Ascending aorta (tissue), 2 donors: Measurements from ENCODE around the gene BMX. TPM values are rescaled to one million over a fixed set of nuclear protein-coding genes. Genes with fewer than 3 reads are reported as not detected.

Source experiments
- DNase-seq, 2 donors: peaks; one replicate each; pipeline ENCODE4 v3.0.0-alpha.2; 2019; ENCODE audit warnings: low spot score in 2 of 2
- H3K27ac ChIP-seq, 2 donors: fragments of 200-600 bp; sonication (generic); one replicate each; pipeline ENCODE4 v1.5.1; 2016 to 2017; ENCODE audit warnings: mild to moderate bottlenecking in 1 of 2
- H3K27me3 ChIP-seq: fragments of 200-600 bp; sonication (generic); one replicate; pipeline ENCODE4 v1.5.1; 2017
- H3K36me3 ChIP-seq, 2 donors: fragments of 200-600 bp; sonication (generic); one replicate each; pipeline ENCODE4 v1.5.1; 2016
- H3K4me1 ChIP-seq, 2 donors: fragments of 200-600 bp; sonication (generic); one replicate each; pipeline ENCODE4 v1.5.1; 2016 to 2017; ENCODE audit warnings: mild to moderate bottlenecking in 1 of 2
- H3K4me3 ChIP-seq, 2 donors: fragments of 200-600 bp; sonication (generic); one replicate each; pipeline ENCODE4 v1.5.1; 2016 to 2017; ENCODE audit warnings: mild to moderate bottlenecking in 1 of 2
- H3K9me3 ChIP-seq, 2 donors: fragments of 200-600 bp; sonication (generic); one replicate each; pipeline ENCODE4 v1.5.1; 2016
- CTCF ChIP-seq, 3 experiments: fragments of 200-600 bp in 2 of 3; fragments of 450-650 bp in 1 of 3; sonication (generic) in 2 of 3; IDR thresholded peaks; one replicate each; pipeline ENCODE4 v1.5.1; 2016 to 2019; ENCODE audit warnings: antibody characterized with exemption in 3 of 3, mild to moderate bottlenecking in 1 of 3, moderate library complexity in 1 of 3
- intact Hi-C: fragments of 100-400 bp; cut with DNase I; formaldehyde crosslinking; loops from one replicate; pipeline ENCODE4 v1.15.1; 2023
- total RNA-seq: library from RNA; depleted of rRNA; stranded (reverse); fragments of >200 nt; gene quantifications from one replicate; pipeline ENCODE4 v1.1.0, GENCODE V29; 2016

BMX gene
- total RNA-seq, 1 donor from 2014 or later = 1.3 TPM

- H3K36me3 ChIP-seq = no peaks in the 10 kb centered on the region
- no peak for TF ChIP-seq CTCF (IDR thresholded peaks at IDR 0.05)
- H3K9me3 ChIP-seq = no peaks in the 10 kb centered on the region
- DNase-seq = no peak
- intact Hi-C loops = no loop called here
- no peak overlapping the region for H3K4me3 ChIP-seq
- no peaks in the 10 kb centered on the region for H3K27me3 ChIP-seq
- H3K4me1 ChIP-seq = no peaks in the 10 kb centered on the region
- no peak overlapping the region for H3K27ac ChIP-seq
Observed at GRCh38 chrX:15496824-15497223, 3.8 kb upstream of the BMX start.

- DNase-seq = peak in 1 of 2 donors; percentile 69
- Histone ChIP-seq H3K9me3 (no peaks in the 10 kb centered on the region), H3K27ac (no peak overlapping the region), H3K4me1 (no peaks in the 10 kb centered on the region), H3K36me3 (no peaks in the 10 kb centered on the region), H3K4me3 (no peak overlapping the region), H3K27me3 (no peaks in the 10 kb centered on the region)
- intact Hi-C loops = no loop called here
- peak in 2 of 3 experiments; percentile 35 to 44 for TF ChIP-seq CTCF (IDR thresholded peaks at IDR 0.05)
Observed at GRCh38 chrX:15497865-15498264, 2.7 kb upstream of the BMX start.

- no peak for DNase-seq
- intact Hi-C loops = no loop called here
- TF ChIP-seq CTCF (IDR thresholded peaks at IDR 0.05) = no peak
Observed at GRCh38 chrX:15498741-15499140, 1.9 kb upstream of the BMX start.

GRCh38 chrX:15499976-15500375 lies 631 bp upstream of the BMX start:
- intact Hi-C loops = no loop called here
- no peaks in the 10 kb centered on the region for H3K9me3 ChIP-seq
- no peak overlapping the region for H3K27ac ChIP-seq
- no peaks in the 10 kb centered on the region for H3K36me3 ChIP-seq
- H3K4me1 ChIP-seq = no peaks in the 10 kb centered on the region
- no peak for DNase-seq
- H3K27me3 ChIP-seq = no peaks in the 10 kb centered on the region
- H3K4me3 ChIP-seq = no peak overlapping the region
- TF ChIP-seq CTCF (IDR thresholded peaks at IDR 0.05) = no peak

More at GRCh38 chrX:15498741-15499140, 1.9 kb upstream of the BMX start:
- Histone ChIP-seq H3K27ac (no peak overlapping the region), H3K27me3 (no peaks in the 10 kb centered on the region), H3K36me3 (no peaks in the 10 kb centered on the region), H3K4me1 (no peaks in the 10 kb centered on the region), H3K4me3 (no peak overlapping the region), H3K9me3 (no peaks in the 10 kb centered on the region)

- DNase-seq = no peak
- H3K4me1 ChIP-seq = no peaks in the 10 kb centered on the region
- H3K27ac ChIP-seq = no peak overlapping the region
- H3K4me3 ChIP-seq = no peak overlapping the region
- no peaks in the 10 kb centered on the region for H3K36me3 ChIP-seq
- TF ChIP-seq CTCF (IDR thresholded peaks at IDR 0.05) = no peak
- H3K9me3 ChIP-seq = no peaks in the 10 kb centered on the region
- no peaks in the 10 kb centered on the region for H3K27me3 ChIP-seq
- intact Hi-C loops = no loop called here
Observed at GRCh38 chrX:15501506-15501905, 899 bp downstream of the BMX start.

- TF ChIP-seq CTCF (IDR thresholded peaks at IDR 0.05) = no peak
- Histone ChIP-seq H3K27me3 (no peaks in the 10 kb centered on the region), H3K4me3 (no peak overlapping the region), H3K9me3 (no peaks in the 10 kb centered on the region), H3K4me1 (no peaks in the 10 kb centered on the region), H3K27ac (no peak overlapping the region), H3K36me3 (no peaks in the 10 kb centered on the region)
- intact Hi-C loops = no loop called here
- no peak for DNase-seq
Observed at GRCh38 chrX:15504661-15505060, 4.1 kb downstream of the BMX start.
